Stimulated activated CD8-positive, alpha-beta memory T cell treated with anti-CD3 and anti-CD28 coated beads, Interleukin-12 subunit alpha, Interleukin-12 subunit beta, amount 100 ng/mL, for 24 hours (primary cell): ENCODE data around the gene PLEKHG4.

Experiments
- DNase-seq: peaks from one replicate; pipeline ENCODE4 v3.0.0-alpha.2; 2020; ENCODE audit errors: extremely low read depth

Gene PLEKHG4

DNA sequence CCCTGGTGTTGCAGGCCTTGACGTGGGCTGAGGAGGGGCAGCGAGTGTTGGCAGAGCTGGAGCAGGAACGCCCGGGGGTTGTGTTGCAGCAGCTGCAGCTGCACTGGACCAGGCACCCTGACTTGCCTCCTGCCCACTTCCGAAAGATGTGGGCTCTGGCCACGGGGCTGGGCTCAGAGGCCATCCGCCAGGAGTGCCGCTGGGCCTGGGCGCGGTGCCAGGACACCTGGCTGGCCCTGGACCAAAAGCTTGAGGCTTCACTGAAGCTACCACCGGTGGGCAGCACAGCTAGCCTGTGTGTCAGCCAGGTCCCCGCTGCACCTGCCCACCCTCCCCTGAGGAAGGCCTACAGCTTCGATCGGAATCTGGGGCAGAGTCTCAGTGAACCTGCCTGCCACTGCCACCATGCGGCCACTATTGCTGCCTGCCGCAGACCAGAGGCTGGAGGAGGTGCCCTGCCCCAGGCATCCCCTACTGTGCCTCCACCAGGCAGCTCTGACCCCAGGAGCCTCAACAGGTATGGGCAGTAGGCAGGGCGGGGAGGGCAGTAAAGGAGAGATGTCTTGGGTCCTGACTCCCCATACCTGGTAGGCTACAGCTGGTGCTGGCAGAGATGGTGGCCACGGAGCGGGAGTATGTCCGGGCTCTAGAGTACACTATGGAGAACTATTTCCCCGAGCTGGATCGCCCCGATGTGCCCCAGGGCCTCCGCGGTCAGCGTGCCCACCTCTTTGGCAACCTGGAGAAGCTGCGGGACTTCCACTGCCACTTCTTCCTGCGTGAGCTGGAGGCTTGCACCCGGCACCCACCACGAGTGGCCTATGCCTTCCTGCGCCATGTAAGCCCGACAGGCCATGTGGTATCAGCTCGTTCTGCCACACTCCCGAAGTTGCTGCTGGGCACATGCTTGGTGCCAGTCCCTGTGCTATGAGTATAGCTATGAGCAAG is 5.6 kb downstream of the PLEKHG4 start:
- DNase-seq = no peak

DNA sequence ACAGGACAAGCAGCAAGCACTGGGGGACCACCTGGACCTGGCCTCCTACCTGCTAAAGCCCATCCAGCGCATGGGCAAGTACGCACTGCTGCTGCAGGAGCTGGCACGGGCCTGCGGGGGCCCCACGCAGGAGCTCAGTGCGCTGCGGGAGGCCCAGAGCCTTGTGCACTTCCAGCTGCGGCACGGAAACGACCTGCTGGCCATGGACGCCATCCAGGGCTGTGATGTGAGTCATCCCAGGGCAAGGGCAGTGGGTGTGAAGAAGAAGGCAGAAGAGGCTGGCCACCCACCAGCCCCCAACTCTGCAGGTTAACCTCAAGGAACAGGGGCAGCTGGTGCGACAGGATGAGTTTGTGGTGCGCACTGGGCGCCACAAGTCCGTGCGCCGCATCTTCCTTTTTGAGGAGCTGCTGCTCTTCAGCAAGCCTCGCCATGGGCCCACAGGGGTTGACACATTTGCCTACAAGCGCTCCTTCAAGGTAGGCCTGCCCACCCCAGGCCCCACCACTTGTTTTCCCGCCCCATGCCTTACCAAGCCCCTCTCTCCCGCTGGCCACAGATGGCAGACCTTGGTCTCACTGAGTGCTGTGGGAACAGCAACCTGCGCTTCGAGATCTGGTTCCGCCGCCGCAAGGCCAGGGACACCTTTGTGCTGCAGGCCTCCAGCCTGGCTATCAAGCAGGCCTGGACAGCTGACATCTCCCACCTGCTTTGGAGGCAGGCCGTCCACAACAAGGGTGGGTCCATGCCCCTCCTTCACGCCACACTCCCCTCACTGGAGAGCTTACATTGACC is 7.3 kb downstream of the PLEKHG4 start:
- no peak for DNase-seq

DNA sequence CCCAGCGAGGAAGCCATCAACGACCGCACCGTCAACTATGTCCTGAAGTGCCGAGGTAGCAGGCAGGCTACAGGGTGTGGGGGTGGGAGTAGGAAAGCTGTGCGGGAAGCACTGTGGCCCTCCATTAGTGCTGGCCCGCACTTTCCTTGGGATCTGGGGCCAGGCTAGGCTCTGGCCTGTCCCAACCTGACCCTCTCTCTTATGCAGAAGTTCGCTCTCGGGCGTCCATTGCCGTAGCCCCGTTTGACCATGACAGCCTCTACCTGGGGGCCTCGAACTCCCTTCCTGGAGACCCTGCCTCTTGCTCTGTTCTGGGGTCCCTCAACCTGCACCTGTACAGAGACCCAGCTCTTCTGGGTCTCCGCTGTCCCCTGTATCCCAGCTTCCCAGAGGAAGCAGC is 8.6 kb downstream of the PLEKHG4 start:
- no peak for DNase-seq

DNA sequence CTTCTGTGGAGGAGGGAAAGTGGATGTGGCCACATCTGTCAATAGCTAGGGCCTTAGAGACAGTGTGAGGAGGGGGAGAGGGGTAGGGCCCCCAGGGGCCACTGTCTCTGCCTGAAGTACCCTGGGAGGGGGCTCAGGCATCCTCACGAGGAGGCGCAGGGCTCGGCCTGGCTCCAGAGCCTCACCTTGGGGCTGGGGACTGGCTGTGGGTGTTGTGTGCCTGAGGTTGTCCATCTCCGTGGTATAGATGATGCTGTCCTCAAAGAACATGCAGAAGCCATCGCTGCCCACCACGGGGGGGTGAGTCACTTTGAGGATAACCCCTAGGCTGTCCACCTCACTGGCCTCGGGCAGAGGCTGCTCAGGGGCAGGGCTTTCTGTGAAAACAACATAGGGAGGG is 12.1 kb downstream of the PLEKHG4 start:
- no peak for DNase-seq

DNA sequence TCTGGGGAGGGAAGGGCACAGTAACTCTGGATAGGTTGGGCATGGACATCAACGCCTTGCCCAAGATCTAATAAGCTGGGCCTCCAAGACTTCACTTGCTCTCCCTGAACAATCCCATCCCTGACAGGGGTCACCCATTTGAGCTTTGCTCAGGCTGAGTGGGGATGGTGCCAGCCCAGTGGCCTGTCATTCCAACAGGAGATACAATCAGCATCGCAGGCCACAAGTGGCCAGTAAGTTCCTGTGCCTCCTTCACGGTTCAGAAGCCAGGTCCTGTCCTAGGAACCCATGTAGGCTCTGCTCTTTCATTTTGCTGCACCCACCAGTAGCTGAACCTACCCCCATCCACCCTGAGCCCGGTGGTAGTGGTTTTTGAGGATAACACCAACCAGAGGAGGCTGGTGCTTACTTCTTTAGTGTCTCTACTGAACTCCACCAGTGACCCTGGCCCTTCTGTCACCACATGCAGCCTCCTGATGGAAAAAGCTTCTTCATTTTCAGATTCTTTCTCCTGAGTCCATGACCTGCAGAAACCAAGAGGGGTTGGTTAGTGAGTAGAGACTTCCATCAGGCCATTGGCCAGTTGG is 14.9 kb downstream of the PLEKHG4 start:
- no peak for DNase-seq

DNA sequence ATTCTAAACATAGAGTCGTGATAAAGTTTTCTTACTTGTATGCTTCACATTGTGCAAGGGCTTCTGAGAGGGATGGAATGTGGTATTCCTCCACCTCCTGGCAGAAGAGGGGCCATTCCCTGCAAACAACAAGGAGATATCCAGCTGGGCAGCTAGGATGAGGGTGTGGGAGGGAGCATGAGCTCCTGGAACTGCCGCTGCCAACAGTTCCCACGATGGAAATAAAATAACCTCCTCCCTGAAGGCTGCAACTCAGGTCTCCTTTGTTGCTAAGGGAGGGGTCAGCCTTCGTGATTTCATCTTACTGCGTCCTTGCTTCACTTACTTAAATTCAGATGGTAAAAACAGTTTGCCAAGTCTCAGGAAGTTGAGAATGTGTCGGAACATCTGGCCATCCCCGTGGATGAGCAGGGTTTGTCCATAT is 15.6 kb downstream of the PLEKHG4 start:
- no peak for DNase-seq

DNA sequence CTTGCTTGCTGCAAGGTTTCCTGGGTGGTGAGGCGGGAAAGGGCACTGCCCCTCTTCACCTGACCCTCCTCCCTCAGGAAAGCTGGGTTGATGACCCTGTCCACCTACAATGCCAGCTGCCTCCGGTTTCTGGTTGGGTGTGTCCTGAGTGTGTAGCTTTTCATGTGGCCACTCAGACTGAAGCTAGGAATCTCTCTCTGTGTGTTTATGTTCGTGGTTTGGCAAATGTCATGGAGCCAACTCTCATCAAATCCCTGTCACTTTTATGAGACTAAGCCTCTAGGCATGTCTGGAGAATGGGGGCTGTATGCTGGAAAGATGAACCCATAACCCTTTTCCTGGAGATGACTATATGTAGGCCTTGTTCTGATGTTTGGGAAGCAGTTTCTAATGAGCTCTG is 17.1 kb downstream of the PLEKHG4 start:
- no peak for DNase-seq

DNA sequence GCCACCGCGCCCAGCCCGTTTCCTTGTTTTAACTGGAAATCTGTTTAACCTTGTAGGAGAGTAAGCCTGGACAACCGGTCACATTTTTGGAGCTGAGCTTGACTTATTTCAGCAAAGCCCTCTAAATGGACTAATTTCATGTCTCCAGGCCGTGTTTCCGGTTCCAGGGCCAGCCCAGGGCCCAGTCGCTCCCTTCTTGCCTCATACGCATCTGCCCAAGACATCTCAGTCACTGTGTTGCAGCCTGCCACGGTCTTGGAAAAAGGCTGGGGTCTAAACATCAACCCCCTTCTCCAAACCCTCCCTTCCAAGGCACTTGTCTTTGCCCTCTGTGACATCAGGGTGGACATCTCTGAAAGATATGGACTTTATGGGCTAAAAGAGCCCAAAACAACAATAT is 18.9 kb downstream of the PLEKHG4 start:
- DNase-seq = no peak

DNA sequence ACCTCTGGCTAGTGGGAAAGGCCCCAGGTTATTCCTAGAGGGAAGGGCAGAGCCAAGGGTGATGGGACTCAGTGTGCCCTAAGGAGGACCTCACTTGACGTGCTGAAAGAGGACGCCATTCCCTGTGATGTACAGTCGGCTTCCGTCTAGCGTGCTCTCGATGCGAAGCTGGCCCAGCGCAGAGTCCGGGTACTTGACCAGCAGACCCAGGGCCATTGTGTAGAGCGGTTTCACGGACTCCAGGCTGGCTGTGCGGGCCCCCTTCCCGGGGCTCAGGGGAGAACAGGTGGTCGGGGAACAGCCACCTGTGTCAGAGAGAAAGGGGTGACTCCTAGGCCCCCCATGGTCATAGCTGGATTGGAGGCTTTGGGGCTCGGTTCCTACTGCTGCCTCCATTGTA is 19.9 kb downstream of the PLEKHG4 start:
- DNase-seq = no peak

DNA sequence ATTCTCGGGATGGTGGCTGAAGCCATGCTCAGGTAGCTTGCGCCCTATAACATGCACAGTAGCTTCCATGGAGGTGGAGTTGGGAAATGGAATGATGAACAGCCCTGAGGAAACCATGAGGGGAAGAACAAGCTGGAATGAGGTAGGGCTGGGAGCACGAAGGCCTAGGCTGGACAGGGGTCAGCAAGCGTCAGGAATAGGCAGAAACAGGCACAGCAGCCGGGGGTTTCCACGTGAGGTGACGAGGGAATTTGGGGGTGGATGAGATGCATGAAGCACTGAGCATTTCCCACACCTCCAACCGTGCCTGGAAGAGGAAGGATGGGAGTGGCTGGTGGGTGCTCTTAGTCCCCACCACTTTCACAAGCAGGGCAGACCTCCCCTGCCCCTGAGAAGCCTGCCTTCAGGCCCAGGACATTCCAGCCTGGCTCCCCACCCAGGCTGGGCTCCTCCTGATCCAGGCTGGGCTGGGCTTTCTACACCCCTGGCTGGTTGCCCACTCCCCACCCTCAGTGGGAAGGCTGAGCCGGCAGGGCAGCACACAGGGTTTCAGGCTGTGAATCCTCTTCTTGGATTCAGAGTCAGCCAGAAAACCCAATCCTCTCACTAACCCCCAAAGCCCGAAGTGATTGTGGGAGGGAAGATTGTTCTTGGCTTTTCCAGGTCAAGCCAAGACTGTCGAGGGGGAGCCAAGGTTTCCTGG is 21.9 kb downstream of the PLEKHG4 start:
- DNase-seq = no peak

DNA sequence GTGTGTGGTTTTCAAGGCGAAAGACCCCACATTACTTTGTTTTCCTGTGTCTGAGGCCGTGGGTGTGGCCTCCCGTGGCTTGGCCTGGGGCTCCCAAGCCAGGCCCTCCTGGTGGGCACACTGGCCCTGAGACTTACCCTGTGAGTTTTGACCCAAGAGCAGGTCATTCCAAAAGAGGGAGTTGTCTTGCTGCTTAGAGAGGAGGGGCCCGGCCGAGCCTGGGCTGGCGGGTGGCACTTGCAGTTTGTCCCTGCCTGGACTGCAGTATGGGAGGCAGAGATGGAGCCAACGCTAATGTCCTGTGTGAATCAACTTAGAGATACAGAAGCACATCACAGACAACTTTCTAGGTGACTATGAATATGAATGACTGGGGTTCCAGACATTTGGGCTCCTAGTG is 22.7 kb downstream of the PLEKHG4 start:
- no peak for DNase-seq

DNA sequence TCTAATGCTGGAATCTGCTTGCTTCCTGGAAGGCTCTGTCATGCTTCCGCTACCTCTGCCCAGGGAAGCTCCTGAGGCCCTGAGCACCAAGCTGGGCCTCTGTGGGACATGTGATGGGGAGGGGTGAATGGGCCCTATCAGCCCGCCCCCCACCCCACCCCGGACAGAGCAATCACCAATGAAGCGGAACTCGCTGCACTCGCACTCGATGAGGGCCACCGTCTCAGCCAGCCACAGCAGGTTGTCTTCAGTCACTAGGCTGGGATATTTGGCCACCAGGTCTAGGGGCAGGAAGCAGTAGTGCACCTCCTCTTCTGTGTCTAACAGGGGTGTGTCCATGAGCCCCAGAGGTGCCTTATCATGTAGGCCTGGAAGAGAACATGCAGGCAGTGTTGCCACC is 23.6 kb downstream of the PLEKHG4 start:
- no peak for DNase-seq

DNA sequence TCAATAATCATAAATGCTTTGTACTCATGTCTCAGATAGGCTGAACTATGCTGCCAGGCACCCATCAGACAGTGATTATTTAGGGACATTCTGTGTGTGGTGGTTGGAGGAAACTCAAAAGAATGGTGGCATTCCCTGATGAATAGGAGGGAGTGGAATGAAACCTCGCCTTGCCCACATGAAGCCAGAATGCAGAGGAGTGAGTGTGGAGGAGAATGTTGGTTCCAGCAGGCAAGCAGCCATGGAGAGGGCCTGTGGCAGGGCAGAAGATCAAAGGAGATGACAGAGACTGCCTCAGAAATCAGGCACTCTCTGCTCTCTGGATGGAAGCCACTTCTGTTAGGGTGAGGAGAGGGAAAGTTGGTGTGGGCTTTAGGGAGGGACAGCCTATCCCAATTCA is 24.7 kb downstream of the PLEKHG4 start:
- DNase-seq = no peak

DNA sequence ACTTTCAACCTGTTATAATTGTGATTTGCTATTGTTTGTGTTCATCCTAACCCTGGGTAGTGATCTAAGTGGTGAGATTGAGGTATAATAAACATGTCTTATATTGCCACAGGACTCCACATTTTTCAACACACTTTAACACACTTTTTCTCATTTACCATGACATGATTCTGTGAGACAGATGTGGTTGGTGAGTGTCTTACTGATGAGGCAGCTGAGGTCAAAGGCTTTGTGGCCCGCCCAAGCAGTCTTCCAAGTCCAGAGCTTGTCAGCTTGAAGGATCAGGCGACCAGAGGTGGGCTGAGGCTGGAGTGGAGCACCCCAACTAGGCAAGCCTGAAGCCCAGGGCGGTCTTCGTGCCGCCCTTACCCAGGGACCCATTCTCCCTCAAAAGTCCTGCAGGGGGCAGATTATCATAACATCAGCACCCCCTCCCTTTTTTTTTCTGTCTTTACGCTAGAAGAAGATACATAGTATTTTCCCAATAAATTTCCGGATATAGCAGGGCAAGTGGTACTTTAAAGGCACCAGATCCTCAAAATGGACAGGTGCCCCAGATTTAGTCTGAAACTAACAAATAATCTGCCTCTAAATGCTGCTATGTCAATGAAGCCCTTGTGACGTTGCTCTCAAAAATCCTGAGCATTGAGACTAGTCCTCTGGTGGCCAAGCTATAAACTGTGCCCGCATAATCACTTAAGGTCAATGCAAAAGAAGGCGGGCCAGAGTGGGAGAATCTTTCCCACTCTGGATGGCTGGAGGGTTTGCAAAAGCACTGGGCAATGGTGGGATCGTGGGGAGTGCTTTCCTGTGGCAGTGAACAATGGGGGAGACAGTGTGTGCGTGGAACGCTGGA is 26.1 kb downstream of the PLEKHG4 start:
- DNase-seq = no peak

DNA sequence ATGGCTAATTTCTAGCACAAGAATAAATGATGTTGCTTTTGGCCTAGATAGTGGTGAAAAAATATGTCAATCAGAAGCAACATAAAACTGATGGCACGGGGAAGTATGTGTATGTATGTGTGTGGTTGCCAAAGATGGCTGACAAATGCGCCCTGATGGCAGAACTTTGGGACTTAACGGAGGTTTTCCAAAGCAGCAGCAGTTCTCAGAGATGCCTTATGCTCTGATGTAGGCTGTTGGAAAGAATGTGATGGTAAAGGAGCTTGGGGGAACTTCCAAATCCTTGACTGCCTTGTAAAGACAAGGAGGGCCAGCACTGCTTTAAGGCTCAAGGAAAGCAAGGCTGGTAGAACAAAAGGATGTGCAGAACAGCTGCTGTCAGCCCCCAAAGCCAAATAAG is 31.2 kb downstream of the PLEKHG4 start:
- DNase-seq = no peak

DNA sequence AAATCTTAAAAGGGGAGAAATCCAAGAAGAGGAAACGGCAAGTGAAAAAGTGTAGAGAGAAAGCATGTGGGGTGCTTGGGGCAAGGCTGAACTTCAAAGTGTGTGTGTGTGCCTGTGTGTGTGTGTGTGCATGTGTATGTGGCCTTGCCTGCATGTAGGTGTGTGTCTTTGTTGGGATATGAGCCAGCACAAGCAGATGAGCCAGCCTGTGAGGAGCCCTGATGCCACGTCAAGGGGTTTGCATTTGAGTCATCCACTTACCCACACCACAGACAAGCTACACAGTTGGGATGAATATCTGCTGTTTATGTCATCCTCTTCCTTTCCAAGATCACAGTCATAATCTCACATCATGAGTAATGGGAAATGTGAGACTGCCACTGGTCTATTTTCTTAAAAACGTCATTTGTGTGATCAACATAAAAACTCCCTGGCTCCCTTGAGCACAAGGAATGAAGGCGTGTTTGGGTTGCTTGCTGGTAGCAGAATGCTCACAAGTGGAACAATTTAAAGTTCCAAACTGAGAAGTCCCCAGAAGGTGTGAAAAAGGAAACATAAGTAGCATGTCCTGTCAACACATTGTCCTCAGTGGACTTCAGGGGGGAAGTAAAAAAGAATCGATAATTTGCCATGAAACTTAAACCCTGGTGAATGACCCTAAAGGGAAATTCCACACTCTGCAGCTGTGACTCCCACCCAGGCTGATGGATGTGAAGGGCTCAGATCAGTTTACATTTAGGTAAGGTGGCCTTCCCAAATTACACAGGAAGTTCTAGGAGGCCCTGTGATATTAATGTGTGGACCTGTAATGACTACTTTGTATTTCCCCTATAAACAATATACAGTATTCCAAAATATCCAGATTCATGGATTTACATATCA is 32.5 kb downstream of the PLEKHG4 start:
- DNase-seq = peak; percentile 53

DNA sequence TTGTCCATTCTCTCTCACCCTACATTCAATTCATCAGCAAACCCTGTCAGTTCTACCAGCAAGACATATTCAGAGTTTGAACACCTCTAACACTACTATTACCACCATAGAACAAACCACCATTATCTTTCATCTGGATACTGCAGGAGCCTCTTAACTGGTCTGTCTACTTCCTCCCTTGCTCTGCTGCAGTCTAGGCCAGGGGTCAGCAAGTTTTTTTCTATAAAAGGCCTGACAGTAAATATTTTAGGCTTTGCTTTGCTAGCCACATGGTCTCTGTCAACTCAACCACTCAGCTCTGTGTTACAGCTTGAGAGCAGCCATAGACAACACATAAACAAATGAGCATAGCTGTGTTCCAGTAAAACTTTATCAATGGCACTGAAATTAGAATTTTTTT is 33.4 kb downstream of the PLEKHG4 start:
- no peak for DNase-seq

DNA sequence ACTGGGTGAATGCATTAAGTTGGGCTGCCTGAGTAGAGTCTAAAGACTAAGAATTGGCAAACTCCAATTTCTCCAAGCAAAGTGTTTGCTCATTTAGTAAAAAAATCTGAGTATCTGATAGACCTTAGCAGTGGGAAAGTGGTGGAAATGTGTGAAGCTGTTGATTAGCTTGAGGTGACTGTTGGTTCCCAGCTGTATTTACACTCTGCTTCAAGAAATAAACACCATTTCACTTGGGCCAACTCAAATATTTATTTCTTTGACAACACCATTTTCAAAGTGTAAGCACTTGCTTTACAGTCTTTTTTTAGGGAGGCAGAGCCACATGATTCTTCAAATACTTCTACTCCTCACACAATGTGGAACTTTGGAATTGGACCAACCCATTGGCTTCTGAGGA is 38.5 kb downstream of the PLEKHG4 start:
- no peak for DNase-seq

DNA sequence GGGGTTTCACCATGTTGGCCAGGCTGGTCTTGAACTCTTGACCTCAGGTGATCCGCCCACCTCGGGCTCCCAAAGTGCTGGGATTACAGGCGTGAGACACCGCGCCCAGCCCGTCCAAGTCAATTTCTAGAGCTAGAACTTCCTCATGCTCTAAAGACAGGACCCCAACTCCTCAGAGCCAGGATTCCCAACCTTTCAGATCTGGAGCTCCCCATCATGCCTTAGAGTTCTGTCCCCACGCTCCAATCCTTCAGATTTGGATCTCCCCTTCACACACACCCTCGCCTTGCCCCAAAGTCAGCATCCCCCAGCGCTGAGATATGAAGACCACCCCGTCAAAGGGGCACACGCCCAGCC is 46.8 kb downstream of the PLEKHG4 start:
- DNase-seq = no peak
